ENCODE data around the gene OTOG. TPM values are rescaled to one million over a fixed set of nuclear protein-coding genes. Genes with fewer than 3 reads are reported as not detected.

OTOG gene
- total RNA-seq, 1 experiment from 2014 or later = 0.35 TPM

DNA sequence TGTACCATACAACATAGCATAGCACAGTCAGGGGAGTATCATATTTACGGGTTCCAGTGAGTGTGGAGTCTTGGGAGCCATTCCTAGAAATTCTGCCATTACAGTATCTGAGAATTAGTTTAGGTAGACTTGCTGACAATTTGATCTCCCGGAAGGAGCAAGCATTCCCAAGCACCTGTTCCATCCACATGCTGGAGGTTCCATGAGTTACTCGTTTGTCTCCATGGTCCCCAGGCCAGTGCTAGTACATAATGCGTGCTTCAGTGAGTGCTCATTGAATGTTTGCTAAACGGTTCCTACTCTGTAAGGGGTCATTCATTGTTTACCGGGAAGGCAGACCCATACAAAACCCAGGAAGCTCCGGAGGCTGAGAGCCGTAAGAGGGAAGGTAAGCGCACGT is 144.9 kb downstream of the OTOG start:
- H3K4me1 Mint-ChIP-seq = peaks cover 0 to 11% of the 10 kb centered on the region in 2 experiments; a peak in 3 of 4 replicates
- H3K27me3 ChIP-seq (ENCODE audit: insufficient read depth, low read length) = peaks cover 16% of the 10 kb centered on the region
- H2BK5ac ChIP-seq (ENCODE audit: insufficient read length, low read length) = no peak overlapping the region
- no peak overlapping the region for H3K4me3 Mint-ChIP-seq
- H3K4me2 ChIP-seq (ENCODE audit: insufficient read depth, insufficient read length, low read length) = no peak overlapping the region
- H3K36me3 Mint-ChIP-seq (ENCODE audit: insufficient read depth in 1 of 3, low read depth in 3 of 3) = no peaks in the 10 kb centered on the region
- H3K4me1 ChIP-seq (ENCODE audit: insufficient read depth, low read length) = no peaks in the 10 kb centered on the region
- H3K9me3 ChIP-seq (ENCODE audit: control insufficient read depth, low read depth, low read length) = no peaks in the 10 kb centered on the region
- no peak overlapping the region for H3K9ac ChIP-seq (ENCODE audit: extremely low read depth, insufficient read length, low read length)
- H2BK20ac ChIP-seq (ENCODE audit: low read depth, low read length, poor library complexity, severe bottlenecking) = no peak overlapping the region
- H2AFZ ChIP-seq (ENCODE audit: low read length) = no peak overlapping the region
- H3K56ac ChIP-seq (ENCODE audit: insufficient read length, low read depth, low read length) = no peak overlapping the region
- no peak overlapping the region for H4K91ac ChIP-seq (ENCODE audit: insufficient read length, low read depth, low read length)
- no peak overlapping the region for H2AK5ac ChIP-seq (ENCODE audit: insufficient read length, low read length)
- no CpG with 5 or more reads among the region's 10 CpGs for WGBS (ENCODE audit: extremely low coverage, insufficient read length, low lambda C conversion rate)
- H3K23me2 ChIP-seq (ENCODE audit: insufficient read length, low read depth, low read length, poor library complexity, severe bottlenecking) = peaks cover 4% of the 10 kb centered on the region
- no peak overlapping the region for H2BK15ac ChIP-seq (ENCODE audit: low read depth, low read length)
- no peak overlapping the region for H3T11ph ChIP-seq (ENCODE audit: low read length)
- no peak overlapping the region for H3K23ac ChIP-seq (ENCODE audit: insufficient read length, low read depth, low read length)
- H3K9me3 Mint-ChIP-seq = no peaks in the 10 kb centered on the region
- TF ChIP-seq, protein P1, sequence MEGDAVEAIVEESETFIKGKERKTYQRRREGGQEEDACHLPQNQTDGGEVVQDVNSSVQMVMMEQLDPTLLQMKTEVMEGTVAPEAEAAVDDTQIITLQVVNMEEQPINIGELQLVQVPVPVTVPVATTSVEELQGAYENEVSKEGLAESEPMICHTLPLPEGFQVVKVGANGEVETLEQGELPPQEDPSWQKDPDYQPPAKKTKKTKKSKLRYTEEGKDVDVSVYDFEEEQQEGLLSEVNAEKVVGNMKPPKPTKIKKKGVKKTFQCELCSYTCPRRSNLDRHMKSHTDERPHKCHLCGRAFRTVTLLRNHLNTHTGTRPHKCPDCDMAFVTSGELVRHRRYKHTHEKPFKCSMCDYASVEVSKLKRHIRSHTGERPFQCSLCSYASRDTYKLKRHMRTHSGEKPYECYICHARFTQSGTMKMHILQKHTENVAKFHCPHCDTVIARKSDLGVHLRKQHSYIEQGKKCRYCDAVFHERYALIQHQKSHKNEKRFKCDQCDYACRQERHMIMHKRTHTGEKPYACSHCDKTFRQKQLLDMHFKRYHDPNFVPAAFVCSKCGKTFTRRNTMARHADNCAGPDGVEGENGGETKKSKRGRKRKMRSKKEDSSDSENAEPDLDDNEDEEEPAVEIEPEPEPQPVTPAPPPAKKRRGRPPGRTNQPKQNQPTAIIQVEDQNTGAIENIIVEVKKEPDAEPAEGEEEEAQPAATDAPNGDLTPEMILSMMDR (conservative IDR thresholded peaks at IDR 0.05) = no peak
- no peak overlapping the region for H3K4ac ChIP-seq (ENCODE audit: low read depth, low read length)
- H3K27me3 Mint-ChIP-seq (ENCODE audit: low read depth) = peaks cover 56% of the 10 kb centered on the region
- H3K18ac ChIP-seq (ENCODE audit: insufficient read length, low read depth, low read length) = no peak overlapping the region
- no peak overlapping the region for H4K8ac ChIP-seq (replicated peaks; ENCODE audit: insufficient read length, low read depth, low read length)
- no peak overlapping the region for H4K5ac ChIP-seq (ENCODE audit: insufficient read length, low read depth, low read length)
- H3K79me2 ChIP-seq (ENCODE audit: insufficient read depth, low read length) = 0 out of 2 replicates have a peak, but pooled peaks cover 1% of the 10 kb centered on the region
- H3K14ac ChIP-seq (ENCODE audit: insufficient read depth, low read length) = no peak overlapping the region
- no peak for DNase-seq
- H3K27ac ChIP-seq (ENCODE audit: insufficient read length, low read depth, low read length) = no peak overlapping the region
- H3K27ac Mint-ChIP-seq = no peak overlapping the region
- no peaks in the 10 kb centered on the region for H3K79me1 ChIP-seq (ENCODE audit: insufficient read depth, low read depth, low read length, poor library complexity, severe bottlenecking)
- no peak overlapping the region for H2BK120ac ChIP-seq (ENCODE audit: low read depth, low read length, poor library complexity, severe bottlenecking)
- H2BK12ac ChIP-seq (ENCODE audit: insufficient read length, low read depth, low read length) = no peak overlapping the region
- H4K20me1 ChIP-seq (ENCODE audit: control insufficient read depth, insufficient read depth, insufficient read length) = no peaks in the 10 kb centered on the region
